Endothelial cell (in vitro differentiated cells): ENCODE data around the gene GHR. TPM values are rescaled to one million over a fixed set of nuclear protein-coding genes. Genes with fewer than 3 reads are reported as not detected.

Experiments
- DNase-seq: peaks from one replicate; pipeline ENCODE4 v3.0.0; 2021; ENCODE audit warnings: low spot score
- H3K27ac Mint-ChIP-seq: one replicate; pipeline ENCODE4 v1.8.0; 2021; ENCODE audit warnings: mixed read lengths, inconsistent platforms; ENCODE audit not compliant: unreplicated experiment
- H3K27me3 Mint-ChIP-seq: one replicate; pipeline ENCODE4 v1.8.0; 2021; ENCODE audit warnings: mild to moderate bottlenecking, moderate library complexity, mixed read lengths, inconsistent platforms; ENCODE audit not compliant: unreplicated experiment
- H3K36me3 Mint-ChIP-seq: one replicate; pipeline ENCODE4 v1.8.0; 2021; ENCODE audit warnings: mild to moderate bottlenecking, low read depth, mixed read lengths, inconsistent platforms; ENCODE audit not compliant: unreplicated experiment
- H3K4me1 Mint-ChIP-seq: one replicate; pipeline ENCODE4 v1.8.0; 2021; ENCODE audit warnings: mild to moderate bottlenecking, mixed read lengths, inconsistent platforms; ENCODE audit not compliant: unreplicated experiment
- H3K4me3 Mint-ChIP-seq: one replicate; pipeline ENCODE4 v1.8.0; 2021; ENCODE audit warnings: mild to moderate bottlenecking, mixed read lengths, inconsistent platforms; ENCODE audit not compliant: unreplicated experiment
- H3K9me3 Mint-ChIP-seq: one replicate; pipeline ENCODE4 v1.8.0; 2021; ENCODE audit warnings: mixed read lengths, inconsistent platforms; ENCODE audit not compliant: unreplicated experiment
- CTCF ChIP-seq: fragments of 200-600 bp; sonication (generic); IDR thresholded peaks from one replicate; pipeline ENCODE4 v1.5.0; 2021; ENCODE audit warnings: antibody characterized with exemption; ENCODE audit not compliant: unreplicated experiment
- long read RNA-seq: library from polyadenylated mRNA; unstranded; transcript quantifications from one replicate; pipeline ENCODE4 v2.0.0, GENCODE V29; 2020; ENCODE audit not compliant: unreplicated experiment
- total RNA-seq: library from RNA; stranded (reverse); fragmentation: NEBNext Ultra II Directional; extraction: Animal tissue kit (Norgen Biotek cat#: 25700); gene quantifications from one replicate; pipeline ENCODE4 v1.2.1, GENCODE V29; 2021; ENCODE audit not compliant: unreplicated experiment

The GHR gene
- total RNA-seq = 0.67 TPM
- long read RNA-seq = 0 reads

- Mint-ChIP-seq H3K36me3 (no peaks in the 10 kb centered on the region), H3K9me3 (no peaks in the 10 kb centered on the region), H3K4me1 (no peaks in the 10 kb centered on the region), H3K4me3 (no peak within 1 kb of the TSS), H3K27me3 (peaks cover 2% of the 10 kb centered on the region), H3K27ac (no peak within 1 kb of the TSS)
- DNase-seq = peak; percentile 74
- TF ChIP-seq CTCF = peak; percentile 76
Observed at GRCh38 chr5:42423285-42424165, at the start of gene GHR. GHR (plus strand) TSS chr5:42423439; CDS start chr5:42565875, 142,436 bp downstream.

- Mint-ChIP-seq H3K27ac (no peak overlapping the region), H3K36me3 (no peaks in the 10 kb centered on the region), H3K9me3 (no peaks in the 10 kb centered on the region), H3K27me3 (no peaks in the 10 kb centered on the region), H3K4me3 (no peak overlapping the region), H3K4me1 (no peaks in the 10 kb centered on the region)
- no peak for TF ChIP-seq CTCF
- no peak for DNase-seq
Observed at GRCh38 chr5:42374679-42375273, 48.5 kb upstream of the GHR start.

GRCh38 chr5:42377496-42377895, 45.7 kb upstream of the GHR start:
- Mint-ChIP-seq H3K27ac (no peak overlapping the region), H3K27me3 (no peaks in the 10 kb centered on the region), H3K36me3 (no peaks in the 10 kb centered on the region), H3K4me1 (no peaks in the 10 kb centered on the region), H3K4me3 (no peak overlapping the region), H3K9me3 (no peaks in the 10 kb centered on the region)
- no peak for DNase-seq
- TF ChIP-seq CTCF = no peak

- Mint-ChIP-seq H3K27ac (no peak overlapping the region), H3K27me3 (no peaks in the 10 kb centered on the region), H3K36me3 (no peaks in the 10 kb centered on the region)
Observed at GRCh38 chr5:42381973-42382372, 41.3 kb upstream of the GHR start.

More at GRCh38 chr5:42381973-42382372, 41.3 kb upstream of the GHR start:
- Mint-ChIP-seq H3K9me3 (no peaks in the 10 kb centered on the region), H3K4me1 (no peaks in the 10 kb centered on the region), H3K4me3 (no peak overlapping the region)
- TF ChIP-seq CTCF = no peak
- no peak for DNase-seq
